GM19397 (cell line): ENCODE data around the gene ECE2.
A peak's percentile ranks its signal among the peaks of the same experiment; 100 is the strongest.

Experiments used
- ATAC-seq: cut with Tn5 transposase; IDR thresholded peaks from one replicate; pipeline ENCODE4 v1.9.1; 2021; ENCODE audit warnings: mild to moderate bottlenecking, moderate library complexity; ENCODE audit not compliant: unreplicated experiment

ECE2 gene

DNA sequence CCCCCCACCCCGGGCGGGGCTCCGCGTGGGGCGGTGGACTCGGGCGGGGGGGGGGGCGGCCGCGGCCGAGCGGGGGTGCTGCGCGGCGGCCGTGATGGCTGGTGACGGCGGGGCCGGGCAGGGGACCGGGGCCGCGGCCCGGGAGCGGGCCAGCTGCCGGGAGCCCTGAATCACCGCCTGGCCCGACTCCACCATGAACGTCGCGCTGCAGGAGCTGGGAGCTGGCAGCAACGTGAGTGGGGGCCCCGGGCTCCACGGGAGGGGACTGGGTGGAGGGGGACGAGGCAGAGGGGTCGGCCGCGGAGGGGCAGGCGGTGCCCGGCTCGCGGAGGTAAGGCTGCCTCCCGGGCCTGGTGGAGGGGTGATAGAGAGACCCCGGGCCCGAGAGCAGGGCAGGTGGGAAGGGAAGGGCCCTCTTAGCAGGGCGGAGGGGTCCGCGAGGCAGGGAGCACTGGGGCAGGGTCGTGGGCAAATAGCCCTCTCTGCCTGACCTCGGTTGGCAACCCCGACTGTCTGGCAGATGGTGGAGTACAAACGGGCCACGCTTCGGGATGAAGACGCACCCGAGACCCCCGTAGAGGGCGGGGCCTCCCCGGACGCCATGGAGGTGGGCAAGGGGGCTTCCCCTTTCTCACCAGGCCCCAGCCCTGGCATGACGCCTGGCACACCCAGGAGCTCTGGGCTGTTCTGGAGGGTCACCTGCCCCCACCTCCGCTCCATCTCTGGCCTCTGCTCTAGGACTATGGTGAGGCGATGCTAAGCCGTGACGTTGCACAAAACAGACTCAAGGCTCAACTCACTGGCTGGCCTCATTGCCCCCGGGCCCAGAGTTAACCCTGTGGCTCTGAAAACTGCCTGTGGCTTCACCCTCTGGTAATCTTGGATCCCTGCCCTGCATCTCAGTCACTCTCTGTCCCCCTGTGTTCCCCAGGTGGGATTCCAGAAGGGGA, at the start of gene ECE2:
Gene ECE2 (plus strand): TSS at position 62 of the 950 bp plus-strand sequence. CDS start 132 bp downstream, at position 194.
- ATAC-seq = no peak

GRCh38 chr3:184227481-184227935, 48.3 kb upstream of the ECE2 start:
- no peak for ATAC-seq

DNA sequence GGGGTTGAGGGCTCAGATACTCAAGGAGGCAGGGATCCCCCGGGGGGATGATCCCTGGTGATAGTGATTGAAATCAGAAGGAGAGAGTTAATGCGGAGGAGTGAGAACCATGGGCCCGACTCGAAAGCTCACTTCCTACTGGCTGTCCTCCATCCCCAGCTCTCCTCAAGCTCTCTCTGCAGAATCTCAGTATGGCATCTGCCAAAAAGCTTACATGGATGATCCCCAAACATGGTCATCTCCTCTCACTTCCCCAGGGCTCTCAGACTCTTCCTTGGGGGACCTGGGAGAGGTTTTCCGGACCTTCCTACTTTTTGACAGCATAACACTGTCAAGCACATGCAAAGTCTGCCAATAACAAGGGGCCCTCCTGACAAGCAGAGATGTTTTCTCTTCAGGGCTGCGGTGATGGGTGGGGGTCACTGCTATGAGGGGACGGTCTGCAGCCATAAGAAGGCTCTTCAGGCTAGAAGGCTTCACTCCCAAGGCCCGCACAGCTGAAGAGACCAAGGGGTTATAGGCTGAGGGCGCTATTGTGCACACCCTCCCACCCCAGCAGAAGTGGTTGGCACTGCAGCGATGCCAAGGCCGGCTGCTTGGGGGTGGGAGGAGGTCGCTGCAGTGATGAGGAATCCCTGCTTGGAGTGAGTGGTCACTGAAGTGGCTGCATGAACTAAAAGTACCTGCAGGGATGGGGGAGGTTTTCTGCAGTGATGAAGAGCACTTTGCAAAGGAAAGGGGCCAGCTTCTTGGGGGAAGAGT, 47.3 kb upstream of the ECE2 start:
- no peak for ATAC-seq

- ATAC-seq = peak; percentile 72
These were observed 46.3 kb upstream of the ECE2 start, which contains the start of gene VWA5B2 for GRCh38 chr3:184229394-184230080. Gene VWA5B2 (plus strand): TSS chr3:184229585. CDS start chr3:184230529, 944 bp downstream.

GRCh38 chr3:184230081-184230602, 45.7 kb upstream of the ECE2 start:
- no peak for ATAC-seq

GRCh38 chr3:184230603-184231528, 45.0 kb upstream of the ECE2 start:
- no peak for ATAC-seq

GRCh38 chr3:184231671-184232070, 44.2 kb upstream of the ECE2 start:
- ATAC-seq = no peak

GRCh38 chr3:184233127-184233843, 42.5 kb upstream of the ECE2 start:
- no peak for ATAC-seq

- ATAC-seq = no peak
These were observed 41.6 kb upstream of the ECE2 start for GRCh38 chr3:184234224-184234623.

- no peak for ATAC-seq
These were observed 41.0 kb upstream of the ECE2 start for GRCh38 chr3:184234671-184235380.

DNA sequence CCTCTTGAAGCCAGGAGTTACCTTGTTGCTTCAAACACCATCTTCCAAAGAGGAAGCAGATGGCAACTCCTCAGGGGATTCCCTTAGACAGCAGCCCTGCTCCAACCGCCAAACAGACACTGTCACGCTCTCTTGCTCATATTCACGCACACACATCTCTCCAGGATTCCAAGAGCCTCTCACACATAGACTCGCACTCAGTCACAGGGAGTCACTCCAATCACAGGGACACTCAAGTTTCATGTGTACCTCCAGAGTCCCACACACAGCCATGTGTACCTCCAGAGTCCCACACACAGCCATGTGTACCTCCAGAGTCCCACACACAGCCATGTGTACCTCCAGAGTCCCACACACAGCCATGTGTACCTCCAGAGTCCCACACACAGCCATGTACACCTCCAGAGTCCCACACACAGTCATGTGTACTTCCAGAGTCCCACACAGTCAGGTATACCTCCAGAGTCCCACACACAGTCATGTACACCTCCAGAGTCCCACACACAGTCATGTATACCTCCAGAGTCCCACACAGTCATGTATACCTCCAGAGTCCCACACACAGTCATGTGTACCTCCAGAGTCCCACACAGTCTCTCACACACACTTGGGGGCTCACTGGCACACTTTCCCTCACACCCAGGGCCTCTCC, 40.3 kb upstream of the ECE2 start:
- ATAC-seq = no peak

GRCh38 chr3:184236033-184236410, 39.8 kb upstream of the ECE2 start:
- ATAC-seq = no peak

GRCh38 chr3:184236636-184237035, 39.2 kb upstream of the ECE2 start:
- no peak for ATAC-seq

DNA sequence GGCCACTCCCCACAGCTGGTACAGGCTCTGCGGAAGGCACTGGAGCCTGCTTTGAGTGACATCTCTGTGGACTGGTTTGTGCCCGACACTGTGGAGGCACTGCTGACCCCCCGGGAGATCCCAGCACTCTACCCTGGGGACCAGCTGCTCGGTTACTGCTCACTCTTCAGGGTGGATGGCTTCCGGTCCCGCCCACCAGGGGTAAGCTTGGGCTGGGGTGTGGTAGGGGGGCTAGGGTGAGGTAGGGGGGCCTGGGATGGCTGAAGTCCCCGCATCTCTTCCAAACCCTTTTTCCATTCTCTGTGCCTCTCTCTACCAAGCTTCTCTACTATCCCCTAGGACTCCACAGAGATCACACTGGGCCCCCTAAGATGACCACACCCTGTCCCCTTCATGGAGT, 38.6 kb upstream of the ECE2 start:
- no peak for ATAC-seq

GRCh38 chr3:184237807-184238206, 38.0 kb upstream of the ECE2 start:
- no peak for ATAC-seq

- no peak for ATAC-seq
These were observed 37.5 kb upstream of the ECE2 start for GRCh38 chr3:184238246-184238818.

- ATAC-seq = no peak
These were observed 36.6 kb upstream of the ECE2 start for GRCh38 chr3:184239221-184239620.

- ATAC-seq = no peak
These were observed 36.1 kb upstream of the ECE2 start for GRCh38 chr3:184239708-184240107.
